GM21515 (cell line): ENCODE measurements around the gene TMEM43.

ENCODE experiments used
- ATAC-seq: cut with Tn5 transposase; IDR thresholded peaks from one replicate; pipeline ENCODE4 v1.9.1; 2021; ENCODE audit not compliant: unreplicated experiment

TMEM43 gene

DNA sequence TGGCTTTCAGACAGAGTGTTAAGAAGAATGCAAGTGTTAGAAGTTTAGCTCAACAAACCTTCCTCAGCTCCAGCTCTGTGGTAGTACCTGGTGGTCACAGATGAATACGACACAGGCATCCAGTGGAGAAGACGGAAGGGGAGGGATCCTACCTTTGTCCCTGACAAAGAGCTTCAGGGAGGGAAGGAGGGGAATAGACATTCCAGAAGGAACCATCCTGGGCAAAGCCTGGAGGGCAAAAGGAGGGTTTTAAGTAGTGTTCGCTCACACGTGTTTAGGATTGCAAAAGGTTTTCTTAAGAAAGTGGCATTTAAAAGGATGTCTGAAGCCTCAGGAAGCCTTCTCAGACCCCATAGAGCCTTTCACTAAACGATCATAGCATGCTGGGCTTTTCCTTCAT, 3.0 kb upstream of the TMEM43 start:
- no peak for ATAC-seq

DNA sequence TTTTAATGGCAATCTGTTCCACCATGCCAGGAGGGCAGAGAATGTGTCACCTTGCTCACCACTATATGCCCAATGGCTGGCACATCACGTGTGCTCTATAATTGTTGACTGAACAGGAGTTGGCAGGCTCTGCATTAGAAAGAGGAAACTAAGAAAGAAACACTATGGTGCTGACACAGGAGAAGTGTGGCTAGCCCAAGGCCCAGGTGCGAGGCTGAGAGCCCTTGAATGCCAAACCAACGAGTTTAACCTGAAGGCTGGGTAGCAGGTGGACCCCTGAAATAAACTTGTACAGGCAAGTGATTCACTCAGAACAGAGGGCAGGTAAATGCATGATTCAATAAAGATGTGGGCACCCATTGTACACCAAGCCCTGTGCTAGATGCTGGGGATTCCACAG, 2.6 kb upstream of the TMEM43 start:
- no peak for ATAC-seq

DNA sequence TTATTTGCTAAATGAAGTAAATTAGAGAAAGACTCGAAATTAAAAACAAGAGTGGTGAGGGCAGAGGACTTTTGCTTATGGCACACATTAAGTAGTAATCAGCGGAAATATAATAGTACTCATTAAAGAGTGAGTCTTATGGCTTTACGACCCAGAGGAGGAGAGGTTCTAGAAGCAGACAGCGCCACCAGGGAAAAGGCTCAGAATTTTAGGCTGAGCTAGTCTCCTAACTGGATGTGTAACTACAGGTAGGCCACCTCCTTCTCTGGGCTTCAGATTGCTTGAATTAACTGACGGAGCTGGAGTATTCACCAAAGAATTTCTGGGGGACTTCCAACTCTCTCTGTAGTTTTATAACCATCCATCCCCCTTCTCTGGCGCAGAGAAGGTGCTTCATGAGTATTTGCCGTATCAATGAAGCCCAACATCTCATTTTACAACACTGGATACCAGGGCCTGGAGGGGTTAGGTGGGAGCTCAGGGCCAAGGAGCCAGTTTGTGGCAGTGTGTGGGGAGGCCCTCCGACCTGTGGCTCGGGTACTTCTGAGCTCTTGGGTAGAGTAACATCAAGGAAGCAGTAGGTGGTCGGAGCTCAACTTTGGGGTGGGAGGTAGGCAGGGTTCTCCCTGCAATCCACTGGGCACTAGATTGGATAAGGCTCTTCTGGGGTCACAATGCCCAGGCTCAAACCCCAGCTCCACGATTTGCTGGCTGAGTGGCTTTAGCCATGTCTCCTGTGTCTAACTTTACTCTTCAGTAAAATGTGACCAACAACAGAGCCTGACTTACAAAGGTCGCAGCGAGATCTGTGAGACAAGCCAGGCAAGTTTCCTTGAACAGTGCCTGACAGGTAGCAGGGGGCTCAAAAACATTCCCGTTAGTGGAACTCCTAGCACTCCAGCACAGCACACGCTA, 1.3 kb upstream of the TMEM43 start:
- ATAC-seq: no peak

- ATAC-seq: peak; percentile 45
These were observed 633 bp upstream of the TMEM43 start for GRCh38 chr3:14124223-14124614.

- ATAC-seq: peak; percentile 27
These were observed 553 bp downstream of the TMEM43 start for GRCh38 chr3:14125193-14126016.

DNA sequence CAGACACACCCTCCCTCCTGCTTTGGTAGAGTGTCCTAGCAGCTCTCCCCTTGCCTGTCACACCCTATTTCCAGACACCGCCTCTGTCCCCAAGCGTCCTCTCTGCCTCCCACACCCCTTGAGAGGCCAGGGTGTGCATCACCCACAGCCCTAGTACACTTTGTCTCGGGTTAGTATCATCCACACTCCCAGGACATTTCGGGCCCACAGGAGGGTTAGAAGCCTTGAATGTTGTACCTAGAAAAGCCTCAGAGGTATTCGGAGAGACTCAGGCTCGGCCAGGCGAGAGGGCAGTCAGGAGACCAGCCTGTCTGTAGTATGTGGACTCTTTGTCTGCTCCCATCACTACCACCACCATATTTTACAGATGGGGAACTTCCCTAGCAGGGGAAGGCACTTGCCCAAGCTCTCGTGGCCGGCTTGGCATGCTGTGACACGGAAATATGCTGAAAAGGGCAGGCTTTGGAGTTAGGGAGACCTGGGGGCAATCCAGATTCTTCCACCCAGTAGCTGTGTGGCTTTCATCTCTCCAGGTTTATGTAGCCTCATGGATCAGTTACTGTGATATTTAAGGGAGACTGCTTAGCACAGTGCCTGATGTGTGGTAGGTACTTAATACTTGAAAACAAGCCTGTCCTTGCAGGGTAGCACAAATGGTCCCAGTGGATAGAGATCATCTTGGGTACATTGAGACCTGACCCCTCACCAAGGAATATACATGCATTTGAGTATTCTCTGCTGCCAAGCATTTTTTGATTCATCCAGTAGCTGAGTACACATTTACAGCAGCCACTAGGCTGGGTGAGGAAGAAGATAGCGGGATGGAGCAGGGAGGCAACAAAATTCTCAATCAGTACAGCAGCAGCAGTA, 1.4 kb downstream of the TMEM43 start:
- ATAC-seq: no peak

DNA sequence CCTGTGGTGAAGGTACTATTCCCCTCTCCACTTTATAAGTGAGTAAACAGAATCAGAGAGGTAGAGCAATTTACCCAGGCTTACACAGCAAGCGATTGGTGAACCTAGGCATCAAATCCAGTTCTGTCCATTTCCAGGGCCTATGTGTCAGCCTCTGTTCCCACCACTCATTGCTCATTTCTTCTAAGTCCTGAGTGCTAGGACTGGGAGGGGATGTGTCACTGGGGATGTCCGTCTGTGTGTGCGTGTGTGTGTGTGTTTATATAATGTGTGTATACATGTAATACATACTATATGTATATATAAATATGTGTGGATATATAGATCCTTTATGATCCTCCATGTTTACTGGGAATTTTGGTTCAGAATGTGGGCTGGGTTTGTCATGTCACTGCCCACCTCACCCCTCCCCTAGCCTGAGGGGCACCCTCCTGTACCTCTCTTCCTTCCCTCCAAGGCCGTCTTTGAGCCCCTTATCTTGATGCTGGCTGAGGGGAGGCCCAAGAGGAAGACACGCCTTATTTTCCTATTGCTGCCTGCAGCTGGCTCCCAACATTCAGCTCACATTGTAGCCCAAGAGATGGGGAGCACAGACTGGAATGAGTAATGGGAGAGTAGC, 2.1 kb downstream of the TMEM43 start:
- ATAC-seq: no peak

DNA sequence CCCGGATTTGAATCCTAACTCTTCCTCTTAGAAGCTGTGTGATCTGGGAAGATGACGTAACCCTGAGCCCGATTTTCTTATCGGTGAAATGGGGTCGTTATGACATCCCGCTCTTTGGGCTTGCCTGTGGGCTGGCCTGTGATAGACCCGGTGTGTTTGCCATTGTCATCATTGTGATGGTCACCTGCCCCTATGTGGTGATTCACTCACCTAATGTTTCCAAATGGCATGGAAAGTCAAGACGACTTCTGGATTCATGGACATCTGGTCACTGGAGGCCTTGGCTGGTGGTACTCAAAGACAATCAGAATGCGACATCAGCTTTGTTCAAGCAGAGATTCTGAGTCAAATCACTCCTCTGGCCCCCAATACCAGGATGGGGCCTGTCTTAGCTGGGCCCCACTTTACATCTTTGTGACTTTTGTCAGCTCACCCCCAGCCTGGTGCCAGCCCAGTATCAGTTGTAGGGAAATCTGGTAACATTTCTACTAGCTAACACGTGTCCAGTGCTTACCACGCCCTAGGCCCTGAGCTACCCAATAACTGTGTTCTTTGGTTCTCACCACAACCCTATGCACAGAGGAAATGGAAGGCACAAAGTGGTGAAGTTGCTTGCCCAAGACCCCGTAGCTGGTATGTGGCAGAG, 2.8 kb downstream of the TMEM43 start:
- ATAC-seq: no peak

- ATAC-seq: no peak
These were observed 3.9 kb downstream of the TMEM43 start for GRCh38 chr3:14128724-14129123.

DNA sequence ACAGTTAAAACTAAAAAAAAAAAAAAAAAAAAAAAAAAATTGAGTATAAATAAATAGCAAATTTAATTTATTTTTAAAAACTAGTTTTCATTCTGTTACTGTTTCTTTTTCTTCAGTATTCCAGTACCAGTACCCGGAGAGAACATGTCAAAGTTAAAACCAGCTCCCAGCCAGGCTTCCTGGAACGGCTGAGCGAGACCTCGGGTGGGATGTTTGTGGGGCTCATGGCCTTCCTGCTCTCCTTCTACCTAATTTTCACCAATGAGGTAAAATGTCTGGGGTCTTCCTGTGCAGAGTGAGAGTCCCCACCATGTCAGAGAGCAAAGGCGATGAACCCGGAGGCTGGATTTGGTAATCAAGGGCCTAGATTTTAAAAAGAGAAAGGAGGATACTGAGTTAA, 4.4 kb downstream of the TMEM43 start:
- ATAC-seq: no peak

DNA sequence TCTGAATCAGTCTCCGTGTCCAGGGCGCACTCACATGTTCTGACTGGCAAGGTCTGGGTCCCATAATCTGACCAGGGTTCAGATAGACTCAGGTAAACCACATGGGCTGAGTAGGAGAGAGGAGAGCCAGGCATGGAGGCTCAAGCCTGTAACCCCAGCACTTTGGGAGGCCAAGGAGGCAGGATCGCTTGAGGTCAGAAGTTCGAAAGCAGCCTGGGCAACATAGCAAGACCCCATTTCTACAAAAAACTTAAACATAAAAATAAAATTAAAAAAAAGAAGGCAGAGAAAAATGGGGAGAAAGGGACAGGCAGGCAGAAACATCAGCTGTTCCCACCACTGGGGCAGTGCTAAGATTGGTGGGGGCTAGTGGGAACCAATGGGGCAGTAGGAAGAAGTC, 5.4 kb downstream of the TMEM43 start:
- no peak for ATAC-seq

DNA sequence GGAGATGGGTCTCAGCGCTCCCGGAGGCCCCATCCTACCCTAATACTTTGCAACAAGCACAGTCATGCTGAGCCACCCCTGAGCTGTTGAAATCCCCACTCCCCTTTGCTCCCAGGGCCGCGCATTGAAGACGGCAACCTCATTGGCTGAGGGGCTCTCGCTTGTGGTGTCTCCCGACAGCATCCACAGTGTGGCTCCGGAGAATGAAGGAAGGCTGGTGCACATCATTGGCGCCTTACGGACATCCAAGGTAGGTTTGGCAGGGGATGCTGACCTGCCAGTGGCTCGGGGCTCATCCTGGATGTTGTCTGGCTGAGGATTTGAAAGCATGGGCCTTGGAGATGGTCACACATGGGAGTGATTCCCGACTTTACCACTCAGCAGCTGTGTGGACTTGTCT, 5.9 kb downstream of the TMEM43 start:
- no peak for ATAC-seq

DNA sequence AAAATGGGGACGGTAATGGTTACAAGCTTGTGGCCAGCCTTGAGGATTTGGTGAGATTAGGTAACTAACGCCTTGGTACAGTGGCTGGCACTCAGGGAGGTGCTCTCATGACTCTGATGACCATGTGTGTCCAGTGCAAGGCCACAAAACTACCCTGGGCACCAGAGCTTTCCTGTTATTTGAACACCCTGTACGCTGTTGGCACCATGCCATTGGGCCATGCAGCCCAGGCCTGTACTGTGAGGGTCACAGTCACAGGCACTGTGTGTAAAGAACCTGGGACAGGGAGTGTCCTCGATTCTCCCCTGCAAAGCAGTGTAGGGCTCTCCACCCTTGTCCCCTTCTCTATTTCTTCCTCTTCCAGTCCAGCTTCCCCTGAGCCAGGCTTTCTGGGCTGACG, 6.3 kb downstream of the TMEM43 start:
- ATAC-seq: no peak

DNA sequence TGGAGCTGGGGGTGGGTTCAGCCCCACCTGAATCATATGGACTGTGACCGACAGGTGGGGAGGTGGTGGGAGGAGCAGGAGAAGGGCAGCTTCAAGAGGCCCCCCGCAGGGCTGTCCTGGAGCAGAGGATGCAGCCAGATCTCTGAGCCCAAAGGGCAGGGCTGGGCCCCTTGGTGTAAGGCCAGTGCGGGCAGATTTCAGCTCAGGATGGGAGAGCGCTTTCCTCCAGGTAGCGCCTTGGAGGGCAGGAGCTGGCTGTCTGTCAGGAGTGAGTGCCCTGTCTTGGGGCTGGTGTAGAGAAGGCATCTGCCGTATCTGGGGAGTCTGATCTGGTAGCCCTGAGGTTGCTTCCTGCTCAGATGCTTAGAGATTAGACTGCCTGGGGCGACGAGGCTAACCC, 7.3 kb downstream of the TMEM43 start:
- no peak for ATAC-seq

DNA sequence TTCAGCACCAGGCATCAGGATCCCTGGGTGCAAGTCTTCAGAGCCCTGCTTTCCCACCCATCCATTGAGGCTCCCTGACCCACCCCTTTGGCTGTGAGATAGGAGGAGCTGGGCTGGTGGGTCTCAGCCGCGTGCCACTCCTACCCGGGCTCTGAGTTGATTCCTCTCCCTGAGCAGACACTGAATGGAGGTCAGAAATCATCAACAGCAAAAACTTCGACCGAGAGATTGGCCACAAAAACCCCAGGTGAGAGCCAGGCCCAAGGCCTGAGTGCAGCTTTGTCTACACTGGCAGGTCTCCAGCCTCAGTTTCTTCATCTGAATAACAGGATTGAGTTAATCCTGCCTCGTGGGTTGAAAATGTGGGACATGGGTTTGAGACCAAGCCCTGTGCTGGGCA, 7.8 kb downstream of the TMEM43 start:
- no peak for ATAC-seq

DNA sequence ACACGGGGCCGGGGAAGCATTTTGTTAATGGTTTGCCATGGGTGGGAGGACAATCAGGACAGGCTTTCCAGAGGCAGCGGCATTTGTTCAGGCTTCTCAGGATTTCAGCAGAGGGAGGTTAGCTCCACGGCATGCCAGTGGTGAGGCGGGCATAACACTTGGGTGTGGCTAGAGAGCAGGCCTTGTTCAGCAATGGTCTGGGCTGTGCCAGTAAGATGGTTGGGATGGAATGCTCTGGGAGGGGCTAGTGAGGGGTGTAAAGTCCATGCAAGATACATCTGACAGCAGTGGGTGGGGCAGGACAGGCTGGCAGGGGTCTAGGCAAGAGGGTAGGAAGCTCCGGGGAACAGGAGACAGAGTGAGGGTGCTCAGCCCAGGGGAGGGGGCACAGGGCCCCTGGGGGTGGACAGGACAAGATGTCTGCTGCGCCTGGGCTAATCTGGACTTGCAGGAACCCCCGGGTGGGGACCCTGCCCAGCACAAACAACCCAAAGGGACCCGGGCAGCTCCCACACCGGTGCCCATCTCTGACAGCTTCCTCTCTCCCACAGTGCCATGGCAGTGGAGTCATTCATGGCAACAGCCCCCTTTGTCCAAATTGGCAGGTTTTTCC, 8.4 kb downstream of the TMEM43 start:
- ATAC-seq: no peak

GRCh38 chr3:14133876-14134275, 9.0 kb downstream of the TMEM43 start:
- no peak for ATAC-seq

DNA sequence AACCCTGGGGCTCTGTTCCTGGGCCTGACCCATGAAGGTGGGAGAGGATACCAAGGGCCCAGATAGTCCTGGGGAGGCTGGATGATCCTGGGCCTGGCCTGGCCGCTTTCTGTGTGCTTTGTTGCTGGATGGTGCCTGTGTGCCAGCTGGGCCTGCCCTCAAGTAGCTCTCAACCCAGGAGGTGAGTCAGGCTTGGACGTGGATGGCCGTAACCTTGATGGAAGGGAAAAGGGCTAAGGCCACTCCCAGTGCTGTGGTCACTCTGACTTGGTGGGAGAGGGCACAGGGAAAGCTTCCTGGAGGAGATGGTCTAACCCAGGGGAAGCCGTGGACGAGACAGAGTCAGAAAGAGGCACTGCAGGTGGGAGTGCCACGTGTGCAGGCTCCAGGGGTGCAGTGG, 9.4 kb downstream of the TMEM43 start:
- no peak for ATAC-seq

- ATAC-seq: no peak
These were observed 10.7 kb downstream of the TMEM43 start for GRCh38 chr3:14135581-14135980.

DNA sequence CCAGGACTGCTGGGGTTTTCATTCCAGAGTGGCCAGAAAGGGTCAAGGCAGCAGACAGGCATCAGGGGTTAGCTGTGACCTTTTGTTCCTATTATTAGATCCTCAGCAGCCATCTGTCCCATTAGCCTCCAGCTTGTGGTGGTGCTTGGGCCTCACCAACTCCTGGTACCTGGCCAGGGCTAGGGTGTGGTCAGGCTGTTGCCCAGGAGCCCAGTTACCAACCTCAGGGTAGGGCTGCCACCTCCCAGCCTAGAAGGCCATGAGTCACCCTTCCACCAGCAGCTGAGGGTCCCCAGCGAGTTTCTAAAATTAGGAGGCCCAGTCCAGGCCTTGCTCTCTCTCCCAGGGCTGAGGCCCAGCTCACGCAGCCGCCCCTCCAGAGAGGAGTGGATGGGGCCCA, 12.2 kb downstream of the TMEM43 start:
- no peak for ATAC-seq
